IMR-90 (cell line): ENCODE results near the gene FKRP.

Experiments
- BHLHE40 ChIP-seq: fragments of 150-350 bp; IDR thresholded peaks from 2 replicates; pipeline ENCODE4 v1.6.1; 2016; ENCODE audit warnings: mild to moderate bottlenecking, low read depth, low read length
- CEBPB ChIP-seq: IDR thresholded peaks from 2 replicates; pipeline ENCODE4 v1.6.1; 2012; ENCODE audit warnings: low read depth, low read length, improper control_type of control experiment
- CHD1 ChIP-seq: IDR thresholded peaks from 2 replicates; pipeline ENCODE4 v1.6.1; 2012; ENCODE audit warnings: low read depth, low read length, improper control_type of control experiment
- CTCF ChIP-seq: conservative IDR thresholded peaks from 2 replicates; pipeline ENCODE4 v1.5.1; 2012; ENCODE audit warnings: mild to moderate bottlenecking, low read depth, low read length, improper control_type of control experiment
- ELK1 ChIP-seq: fragments of 150-350 bp; IDR thresholded peaks from 2 replicates; pipeline ENCODE4 v1.6.1; 2016; ENCODE audit warnings: low read depth, mild to moderate bottlenecking, low read length, moderate library complexity, borderline replicate concordance
- FOS ChIP-seq: fragments of 150-350 bp; IDR thresholded peaks from 2 replicates; pipeline ENCODE4 v1.6.1; 2016; ENCODE audit warnings: low read depth, low read length
- MAFK ChIP-seq: IDR thresholded peaks from 2 replicates; pipeline ENCODE4 v1.6.1; 2012; ENCODE audit warnings: low read depth, low read length, improper control_type of control experiment
- POLR2A ChIP-seq: IDR thresholded peaks from 2 replicates; pipeline ENCODE4 v1.6.1; 2012; ENCODE audit warnings: mild to moderate bottlenecking, low read depth, low read length
- RAD21 ChIP-seq: IDR thresholded peaks from 2 replicates; pipeline ENCODE4 v1.6.1; 2012; ENCODE audit warnings: low read length, improper control_type of control experiment
- RFX5 ChIP-seq: IDR thresholded peaks from 2 replicates; pipeline ENCODE4 v1.8.0; 2012; ENCODE audit warnings: low read depth, mild to moderate bottlenecking, low read length, moderate library complexity
- SMC3 ChIP-seq: fragments of 150-350 bp; IDR thresholded peaks from 2 replicates; pipeline ENCODE4 v1.6.1; 2016; ENCODE audit warnings: low read depth, mild to moderate bottlenecking, antibody characterized with exemption, low read length, moderate library complexity

GRCh38 chr19:46761418-46761831 lies 15.6 kb downstream of the FKRP start:
- TF ChIP-seq MAFK: no peak
- TF ChIP-seq RFX5: no peak
- no peak for TF ChIP-seq CTCF
- TF ChIP-seq ELK1: no peak
- TF ChIP-seq RAD21: no peak
- no peak for TF ChIP-seq POLR2A
- no peak for TF ChIP-seq FOS
- TF ChIP-seq CHD1: no peak
- no peak for TF ChIP-seq CEBPB
- TF ChIP-seq BHLHE40: no peak
- no peak for TF ChIP-seq SMC3
